NT2/D1 (cell line): ENCODE data around the gene TNNT2.

Experiments used
- SUZ12 ChIP-seq: IDR thresholded peaks from 2 replicates; pipeline ENCODE4 v1.6.1; 2011; ENCODE audit not compliant: insufficient read length, insufficient read depth; ENCODE audit errors: extremely low read depth
- ZNF274 ChIP-seq: IDR thresholded peaks from 2 replicates; pipeline ENCODE4 v1.6.1; 2011; ENCODE audit warnings: mild to moderate bottlenecking, low read depth, low read length

- TF ChIP-seq ZNF274 (no peak), SUZ12 (no peak)
Observed at GRCh38 chr1:201336711-201337450, 40.6 kb downstream of the TNNT2 start.
